KMS-11 (cell line): ENCODE results near the gene DLG5.
A peak's percentile ranks its signal among the peaks of the same experiment; 100 is the strongest.

Source experiments
- H2AFZ ChIP-seq: fragments of 200-600 bp; sonication (generic); 2 replicates; pipeline ENCODE4 v1.6.1; 2016; ENCODE audit warnings: antibody characterized with exemption, mixed run types, low read depth
- H3K27ac ChIP-seq: fragments of 200-600 bp; sonication (generic); 2 replicates; pipeline ENCODE4 v1.6.1; 2016; ENCODE audit warnings: mild to moderate bottlenecking, mixed run types
- H3K27me3 ChIP-seq: fragments of 200-600 bp; sonication (generic); 2 replicates; pipeline ENCODE4 v1.6.1; 2017; ENCODE audit warnings: mild to moderate bottlenecking, low read depth, mixed run types, moderate library complexity; ENCODE audit not compliant: insufficient read depth
- H3K36me3 ChIP-seq: fragments of 200-600 bp; sonication (generic); 2 replicates; pipeline ENCODE4 v1.6.1; 2017; ENCODE audit warnings: mild to moderate bottlenecking, mixed run types; ENCODE audit not compliant: insufficient read depth
- H3K4me1 ChIP-seq: fragments of 200-600 bp; sonication (generic); 2 replicates; pipeline ENCODE4 v1.6.1; 2016; ENCODE audit warnings: mild to moderate bottlenecking, low read depth, mixed run types; ENCODE audit not compliant: poor library complexity, severe bottlenecking
- H3K4me2 ChIP-seq: fragments of 200-600 bp; sonication (generic); 2 replicates; pipeline ENCODE4 v1.7.0; 2016; ENCODE audit warnings: mild to moderate bottlenecking, mixed run types
- H3K4me3 ChIP-seq: fragments of 200-600 bp; sonication (generic); IDR thresholded peaks from 2 replicates; pipeline ENCODE4 v1.6.1; 2017; ENCODE audit warnings: low read depth, low read length, mixed read lengths; ENCODE audit not compliant: insufficient read depth
- H3K79me2 ChIP-seq: fragments of 200-600 bp; sonication (generic); 2 replicates; pipeline ENCODE4 v1.6.1; 2016; ENCODE audit warnings: low read depth, mixed run types; ENCODE audit not compliant: insufficient read depth
- H3K9ac ChIP-seq: fragments of 200-600 bp; sonication (generic); 2 replicates; pipeline ENCODE4 v1.6.1; 2016; ENCODE audit warnings: mild to moderate bottlenecking, mixed run types
- H4K20me1 ChIP-seq: fragments of 200-600 bp; sonication (generic); 2 replicates; pipeline ENCODE4 v1.6.1; 2016; ENCODE audit warnings: mild to moderate bottlenecking, mixed run types; ENCODE audit not compliant: insufficient read depth
- TF ChIP-seq, protein P1 (sequence below): fragments of 200-600 bp; sonication (generic); conservative IDR thresholded peaks from 2 replicates; pipeline ENCODE4 v1.6.1; 2017; ENCODE audit warnings: low read depth, mild to moderate bottlenecking, antibody characterized with exemption, low read length, moderate library complexity, mixed read lengths

Gene DLG5

DNA sequence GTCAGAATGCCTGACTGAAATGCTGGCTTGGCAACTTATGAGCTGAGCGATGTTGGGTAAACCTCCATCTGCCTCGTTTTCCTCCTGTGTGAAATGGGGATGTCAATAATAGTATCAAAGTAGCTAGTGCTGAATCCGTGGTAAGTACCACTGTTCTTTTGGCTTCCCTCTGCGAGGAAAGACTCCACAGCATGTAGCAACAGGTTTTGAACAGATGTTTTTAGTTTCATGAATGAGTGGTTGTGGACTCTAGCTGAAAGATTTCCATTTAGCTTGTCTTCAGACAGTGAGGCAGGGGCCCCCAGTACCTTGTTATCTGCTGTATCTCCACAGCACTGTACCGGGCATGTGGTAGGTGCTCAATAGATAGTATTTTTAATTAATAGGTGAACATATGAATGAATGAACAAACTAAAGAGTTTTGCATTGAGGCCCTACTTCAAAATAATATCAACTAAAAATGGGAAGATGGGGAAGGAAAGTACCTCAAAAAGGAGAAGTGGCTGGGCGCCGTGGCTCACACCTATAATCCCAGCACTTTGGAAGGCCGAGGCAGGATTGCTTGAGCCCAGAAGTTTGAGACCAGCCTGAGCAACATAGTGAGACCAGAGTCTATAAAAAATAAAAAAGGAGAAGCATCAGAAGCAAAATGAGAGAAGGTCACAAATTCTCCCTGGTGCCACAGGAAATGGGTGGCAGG lies 5.6 kb upstream of the DLG5 start:
- no peak overlapping the region for H3K4me3 ChIP-seq
- no peaks in the 10 kb centered on the region for H4K20me1 ChIP-seq
- H3K4me1 ChIP-seq: no peaks in the 10 kb centered on the region
- H3K9ac ChIP-seq: no peak overlapping the region
- peaks cover 9% of the 10 kb centered on the region; the same call in 1 of the 2 replicates for H3K27me3 ChIP-seq
- H3K4me2 ChIP-seq: no peak overlapping the region
- H2AFZ ChIP-seq: no peak overlapping the region
- H3K79me2 ChIP-seq: no peaks in the 10 kb centered on the region
- H3K36me3 ChIP-seq: no peaks in the 10 kb centered on the region
- TF ChIP-seq, protein P1, sequence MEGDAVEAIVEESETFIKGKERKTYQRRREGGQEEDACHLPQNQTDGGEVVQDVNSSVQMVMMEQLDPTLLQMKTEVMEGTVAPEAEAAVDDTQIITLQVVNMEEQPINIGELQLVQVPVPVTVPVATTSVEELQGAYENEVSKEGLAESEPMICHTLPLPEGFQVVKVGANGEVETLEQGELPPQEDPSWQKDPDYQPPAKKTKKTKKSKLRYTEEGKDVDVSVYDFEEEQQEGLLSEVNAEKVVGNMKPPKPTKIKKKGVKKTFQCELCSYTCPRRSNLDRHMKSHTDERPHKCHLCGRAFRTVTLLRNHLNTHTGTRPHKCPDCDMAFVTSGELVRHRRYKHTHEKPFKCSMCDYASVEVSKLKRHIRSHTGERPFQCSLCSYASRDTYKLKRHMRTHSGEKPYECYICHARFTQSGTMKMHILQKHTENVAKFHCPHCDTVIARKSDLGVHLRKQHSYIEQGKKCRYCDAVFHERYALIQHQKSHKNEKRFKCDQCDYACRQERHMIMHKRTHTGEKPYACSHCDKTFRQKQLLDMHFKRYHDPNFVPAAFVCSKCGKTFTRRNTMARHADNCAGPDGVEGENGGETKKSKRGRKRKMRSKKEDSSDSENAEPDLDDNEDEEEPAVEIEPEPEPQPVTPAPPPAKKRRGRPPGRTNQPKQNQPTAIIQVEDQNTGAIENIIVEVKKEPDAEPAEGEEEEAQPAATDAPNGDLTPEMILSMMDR: no peak
- H3K27ac ChIP-seq: no peak overlapping the region

DNA sequence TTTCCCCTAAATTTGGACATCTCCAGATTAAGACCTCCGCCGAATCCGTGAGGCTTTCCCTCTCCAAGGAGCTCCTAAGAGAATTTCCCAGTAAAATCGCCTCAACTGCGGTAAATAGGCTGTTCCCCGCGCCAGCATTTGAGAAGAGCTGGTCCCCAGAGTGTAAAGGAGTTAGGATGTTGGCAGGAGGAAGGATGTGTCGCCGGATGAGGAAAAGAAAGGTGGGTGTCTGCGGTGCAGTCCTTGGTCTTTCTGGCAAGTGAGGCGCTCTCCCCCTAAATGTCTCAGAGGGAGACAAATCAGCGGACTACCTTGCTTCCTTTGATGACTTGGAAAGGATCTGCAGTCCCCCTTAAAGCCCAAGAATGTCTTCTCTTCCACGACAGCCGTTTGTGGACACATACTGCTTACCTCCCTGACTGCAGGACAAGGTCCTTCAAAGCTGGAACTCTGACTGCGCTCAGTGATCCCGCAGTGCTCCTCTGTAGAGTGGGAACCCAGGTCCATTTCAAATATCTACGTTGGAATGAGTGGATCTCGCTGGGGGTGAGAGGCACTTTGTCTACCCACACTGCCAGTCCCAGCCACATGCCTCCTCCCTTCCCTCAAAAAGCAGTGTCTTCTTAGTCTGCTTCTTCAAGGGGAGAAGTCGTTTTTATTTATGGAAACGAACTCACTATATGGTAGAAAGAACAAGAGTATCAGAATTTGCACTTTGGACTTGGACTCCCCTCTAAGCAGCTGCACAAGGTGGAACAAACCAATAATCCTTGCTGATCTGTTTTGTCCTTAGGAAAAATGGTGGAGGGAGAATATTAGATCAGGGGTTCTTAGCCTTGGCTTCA lies 1.1 kb upstream of the DLG5 start:
- TF ChIP-seq, protein P1: no peak
- Histone ChIP-seq H3K79me2 (no peaks in the 10 kb centered on the region), H3K27ac (no peak overlapping the region), H3K4me3 (no peak overlapping the region), H2AFZ (peak overlapping the region; percentile 57; the same call in 1 of the 2 replicates), H4K20me1 (no peaks in the 10 kb centered on the region), H3K27me3 (peaks cover 10% of the 10 kb centered on the region; the same call in 1 of the 2 replicates), H3K4me1 (peaks cover 7% of the 10 kb centered on the region), H3K36me3 (no peaks in the 10 kb centered on the region), H3K4me2 (peak overlapping the region; percentile 17; the same call in 1 of the 2 replicates), H3K9ac (no peak overlapping the region; the same call in 1 of the 2 replicates)

- H3K79me2 ChIP-seq: no peaks in the 10 kb centered on the region
- TF ChIP-seq, protein P1: no peak
- H3K9ac ChIP-seq: peak overlapping the region; percentile 35; the same call in 1 of the 2 replicates
- no peak overlapping the region for H3K27ac ChIP-seq
- peak overlapping the region; percentile 82 for H3K4me2 ChIP-seq
- H4K20me1 ChIP-seq: no peaks in the 10 kb centered on the region
- H2AFZ ChIP-seq: peak overlapping the region; percentile 57
- peaks cover 10% of the 10 kb centered on the region; the same call in 1 of the 2 replicates for H3K27me3 ChIP-seq
- H3K4me3 ChIP-seq: no peak overlapping the region
- H3K4me1 ChIP-seq: peaks cover 7% of the 10 kb centered on the region
- no peaks in the 10 kb centered on the region for H3K36me3 ChIP-seq
These were observed 575 bp downstream of the DLG5 start for GRCh38 chr10:77925795-77926565.

- H2AFZ ChIP-seq: peak overlapping the region; percentile 57; the same call in 1 of the 2 replicates
These were observed 1.2 kb downstream of the DLG5 start for GRCh38 chr10:77925410-77925794.

More at GRCh38 chr10:77925410-77925794, 1.2 kb downstream of the DLG5 start:
- Histone ChIP-seq H3K4me3 (no peak overlapping the region), H3K9ac (no peak overlapping the region; the same call in 1 of the 2 replicates), H3K27me3 (peaks cover 10% of the 10 kb centered on the region; the same call in 1 of the 2 replicates), H3K27ac (no peak overlapping the region), H4K20me1 (no peaks in the 10 kb centered on the region), H3K4me2 (peak overlapping the region; percentile 82), H3K36me3 (no peaks in the 10 kb centered on the region), H3K4me1 (peaks cover 7% of the 10 kb centered on the region), H3K79me2 (no peaks in the 10 kb centered on the region)
- TF ChIP-seq, protein P1: no peak
